Peyer's patch (tissue), 4 donors: ENCODE data around the gene RSPH3. TPM values are rescaled to one million over a fixed set of nuclear protein-coding genes. Genes with fewer than 3 reads are reported as not detected.

Experiments used
- DNase-seq, 3 donors: peaks; one replicate each; pipeline ENCODE4 v3.0.0-alpha.2; 2017 to 2019
- H3K27ac ChIP-seq, 4 donors: fragments of 200-600 bp; sonication (generic); one replicate each; pipeline ENCODE4 v1.5.1; 2016 to 2019
- H3K27me3 ChIP-seq, 2 donors: fragments of 200-600 bp; sonication (generic); one replicate each; pipeline ENCODE4 v1.5.1; 2019
- H3K36me3 ChIP-seq, 3 donors: fragments of 200-600 bp; sonication (generic); one replicate each; pipeline ENCODE4 v1.5.1; 2016 to 2019
- H3K4me1 ChIP-seq, 4 donors: fragments of 200-600 bp; sonication (generic); one replicate each; pipeline ENCODE4 v1.5.1; 2016 to 2019
- H3K4me3 ChIP-seq, 4 donors: fragments of 200-600 bp; sonication (generic); 1 replicate in 3 of 4; 2 replicates in 1 of 4; pipeline ENCODE4 v1.5.1; 2016 to 2019; ENCODE audit warnings: mild to moderate bottlenecking in 1 of 4
- H3K9me3 ChIP-seq, 4 donors: fragments of 200-600 bp; sonication (generic); one replicate each; pipeline ENCODE4 v1.5.1; 2016 to 2019; ENCODE audit warnings: mild to moderate bottlenecking in 1 of 4
- POLR2A ChIP-seq, 2 donors: fragments of 450-650 bp; IDR thresholded peaks; one replicate each; pipeline ENCODE4 v1.5.1; 2017; ENCODE audit warnings: antibody characterized with exemption in 2 of 2, mild to moderate bottlenecking in 2 of 2, moderate library complexity in 2 of 2
- total RNA-seq, 4 donors: library from RNA; depleted of rRNA; stranded (reverse); fragments of >200 nt; gene quantifications; one replicate each; pipeline ENCODE4 v1.1.0, GENCODE V29; 2016
- TF ChIP-seq, protein P1 (sequence below), 6 experiments: fragments of 450-650 bp in 4 of 6; fragments of 200-600 bp in 2 of 6; sonication (generic) in 1 of 6; IDR thresholded peaks; one replicate each; pipeline ENCODE4 v1.5.1; 2017 to 2019; ENCODE audit warnings: antibody characterized with exemption in 6 of 6, mild to moderate bottlenecking in 3 of 6, moderate library complexity in 1 of 6

Gene RSPH3, protein sequence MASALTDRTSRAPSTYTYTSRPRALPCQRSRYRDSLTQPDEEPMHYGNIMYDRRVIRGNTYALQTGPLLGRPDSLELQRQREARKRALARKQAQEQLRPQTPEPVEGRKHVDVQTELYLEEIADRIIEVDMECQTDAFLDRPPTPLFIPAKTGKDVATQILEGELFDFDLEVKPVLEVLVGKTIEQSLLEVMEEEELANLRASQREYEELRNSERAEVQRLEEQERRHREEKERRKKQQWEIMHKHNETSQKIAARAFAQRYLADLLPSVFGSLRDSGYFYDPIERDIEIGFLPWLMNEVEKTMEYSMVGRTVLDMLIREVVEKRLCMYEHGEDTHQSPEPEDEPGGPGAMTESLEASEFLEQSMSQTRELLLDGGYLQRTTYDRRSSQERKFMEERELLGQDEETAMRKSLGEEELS
- 10 to 100 TPM; 14.9 to 24.5 (median 20.1) TPM for total RNA-seq

DNA sequence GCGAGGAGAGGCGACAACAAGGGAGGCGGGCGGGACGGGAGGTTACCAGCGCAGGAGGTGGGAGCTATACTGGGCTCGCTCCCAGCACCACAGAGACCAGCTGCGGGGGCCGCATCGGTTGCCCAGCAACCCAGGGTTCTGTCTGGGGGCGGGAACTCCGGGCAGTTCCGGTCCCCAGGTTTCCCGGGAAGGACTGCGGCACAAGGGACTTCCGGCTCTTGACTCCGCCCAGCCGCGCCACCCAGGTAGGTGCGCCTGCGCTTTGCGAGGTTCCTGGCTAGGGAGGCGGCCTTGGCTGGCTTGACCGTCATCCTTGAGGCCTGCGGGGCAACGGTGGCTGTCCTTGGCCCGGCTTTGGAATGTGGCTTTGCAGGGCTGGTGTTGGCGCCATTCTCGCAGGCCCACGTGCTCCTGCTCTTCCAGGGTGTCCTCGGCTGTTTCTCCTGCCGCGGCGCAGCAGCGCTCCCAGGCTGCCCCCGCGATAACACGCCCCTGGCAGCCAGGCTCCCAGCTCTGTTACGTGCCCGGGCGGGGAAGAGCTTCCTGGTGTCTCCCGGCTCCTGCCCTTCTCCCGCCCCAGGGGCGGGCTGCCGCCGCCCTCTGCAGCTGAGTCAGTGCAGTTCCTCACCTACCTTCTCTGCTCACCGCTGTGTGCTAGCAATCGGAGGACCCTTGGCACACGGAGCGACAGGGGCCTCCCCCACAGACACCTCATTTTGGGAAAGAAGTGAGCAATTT is at the start of gene RSPH3:
Gene RSPH3 (minus strand): TSS at position 537 of the 738 bp plus-strand sequence. CDS start 652 bp downstream, outside the sequence.
- Histone ChIP-seq H3K4me3 (peak within 1 kb of the TSS; percentile 71 to 90 (median 80)), H3K36me3 (no peaks in the 10 kb centered on the region), H3K27ac (peak within 1 kb of the TSS; percentile 82 to 91 (median 89)), H3K4me1 (peaks cover 0 to 8% (median 0%) of the 10 kb centered on the region in 4 donors), H3K9me3 (no peaks in the 10 kb centered on the region), H3K27me3 (no peaks in the 10 kb centered on the region)
- TF ChIP-seq POLR2A (IDR thresholded peaks at IDR 0.05), result peak; percentile 88 to 90
- TF ChIP-seq, protein P1, sequence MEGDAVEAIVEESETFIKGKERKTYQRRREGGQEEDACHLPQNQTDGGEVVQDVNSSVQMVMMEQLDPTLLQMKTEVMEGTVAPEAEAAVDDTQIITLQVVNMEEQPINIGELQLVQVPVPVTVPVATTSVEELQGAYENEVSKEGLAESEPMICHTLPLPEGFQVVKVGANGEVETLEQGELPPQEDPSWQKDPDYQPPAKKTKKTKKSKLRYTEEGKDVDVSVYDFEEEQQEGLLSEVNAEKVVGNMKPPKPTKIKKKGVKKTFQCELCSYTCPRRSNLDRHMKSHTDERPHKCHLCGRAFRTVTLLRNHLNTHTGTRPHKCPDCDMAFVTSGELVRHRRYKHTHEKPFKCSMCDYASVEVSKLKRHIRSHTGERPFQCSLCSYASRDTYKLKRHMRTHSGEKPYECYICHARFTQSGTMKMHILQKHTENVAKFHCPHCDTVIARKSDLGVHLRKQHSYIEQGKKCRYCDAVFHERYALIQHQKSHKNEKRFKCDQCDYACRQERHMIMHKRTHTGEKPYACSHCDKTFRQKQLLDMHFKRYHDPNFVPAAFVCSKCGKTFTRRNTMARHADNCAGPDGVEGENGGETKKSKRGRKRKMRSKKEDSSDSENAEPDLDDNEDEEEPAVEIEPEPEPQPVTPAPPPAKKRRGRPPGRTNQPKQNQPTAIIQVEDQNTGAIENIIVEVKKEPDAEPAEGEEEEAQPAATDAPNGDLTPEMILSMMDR (IDR thresholded peaks at IDR 0.05), result peak in 4 of 6 experiments; percentile 4 to 32 (median 18)
- peak; percentile 91 to 97 (median 97) for DNase-seq

DNA sequence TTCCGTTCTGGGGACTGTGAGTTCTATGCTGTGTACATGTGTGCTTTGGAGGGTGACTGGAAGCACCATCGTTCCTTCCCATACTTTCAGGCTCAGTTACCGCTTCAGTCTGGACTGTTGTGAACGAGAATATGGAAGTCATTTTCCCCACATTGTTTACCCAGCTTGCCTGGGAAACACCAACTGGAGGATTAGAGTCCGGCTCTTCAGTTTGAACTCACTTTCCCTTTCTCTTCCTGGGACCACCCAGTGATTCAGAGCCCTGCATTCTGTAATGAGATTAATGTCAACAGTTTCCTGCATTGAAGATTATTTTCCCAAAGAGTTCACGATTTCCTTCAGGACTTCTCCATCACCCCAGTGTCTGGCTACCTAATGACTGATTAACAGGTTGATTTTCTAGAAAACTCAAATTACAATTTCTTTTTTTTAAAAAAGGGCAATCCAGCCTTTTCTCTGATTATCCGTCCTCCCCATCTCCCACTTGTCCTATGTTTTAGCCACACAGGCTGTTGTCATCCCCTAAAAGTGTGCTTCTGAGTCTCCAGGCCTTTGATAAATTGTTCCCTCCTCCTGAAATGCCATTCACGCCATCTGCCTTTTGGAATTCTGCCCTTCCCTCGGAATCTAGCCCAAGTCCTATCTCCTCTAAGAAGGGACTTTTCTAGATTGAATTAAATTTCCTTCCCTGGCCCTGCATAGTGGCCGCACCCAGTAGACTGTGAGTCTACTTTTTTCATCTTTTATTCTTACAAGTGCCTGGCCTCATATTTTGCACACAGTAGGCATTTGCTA is 48.1 kb upstream of the RSPH3 start:
- H3K4me1 ChIP-seq, result peaks cover 0 to 6% (median 2%) of the 10 kb centered on the region in 4 donors
- no peak overlapping the region for H3K4me3 ChIP-seq
- no peak overlapping the region for H3K27ac ChIP-seq
- DNase-seq, result no peak
- H3K9me3 ChIP-seq, result no peaks in the 10 kb centered on the region
- TF ChIP-seq POLR2A (IDR thresholded peaks at IDR 0.05), result no peak
- TF ChIP-seq, protein P1 (IDR thresholded peaks at IDR 0.05), result no peak
- no peaks in the 10 kb centered on the region for H3K36me3 ChIP-seq
- H3K27me3 ChIP-seq, result no peaks in the 10 kb centered on the region

DNA sequence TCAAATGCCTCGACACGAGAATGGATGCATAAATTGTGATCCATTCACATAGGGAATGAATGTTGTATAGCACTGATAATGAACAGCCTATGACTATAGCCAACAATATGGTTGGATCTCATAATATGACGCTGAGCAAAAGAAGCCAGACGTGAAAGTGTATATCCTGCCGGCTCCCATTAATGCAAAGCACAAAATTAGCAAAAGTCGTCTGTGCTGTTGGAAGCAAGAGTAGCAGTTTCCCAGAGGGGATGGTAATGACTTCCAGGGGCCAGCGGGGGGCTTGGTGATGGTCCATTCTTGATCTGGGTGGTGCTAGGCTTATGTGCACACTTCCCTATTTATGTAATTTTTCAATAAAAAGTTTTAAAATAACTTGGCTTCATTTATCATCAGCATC is 45.8 kb upstream of the RSPH3 start:
- TF ChIP-seq, protein P1 (IDR thresholded peaks at IDR 0.05), result no peak
- no peak for TF ChIP-seq POLR2A (IDR thresholded peaks at IDR 0.05)
- Histone ChIP-seq H3K27me3 (no peaks in the 10 kb centered on the region), H3K27ac (peak overlapping the region in 1 of 4 donors; percentile 79), H3K4me1 (peaks cover 0 to 10% (median 7%) of the 10 kb centered on the region in 4 donors), H3K4me3 (no peak overlapping the region), H3K9me3 (no peaks in the 10 kb centered on the region), H3K36me3 (no peaks in the 10 kb centered on the region)
- DNase-seq, result no peak

DNA sequence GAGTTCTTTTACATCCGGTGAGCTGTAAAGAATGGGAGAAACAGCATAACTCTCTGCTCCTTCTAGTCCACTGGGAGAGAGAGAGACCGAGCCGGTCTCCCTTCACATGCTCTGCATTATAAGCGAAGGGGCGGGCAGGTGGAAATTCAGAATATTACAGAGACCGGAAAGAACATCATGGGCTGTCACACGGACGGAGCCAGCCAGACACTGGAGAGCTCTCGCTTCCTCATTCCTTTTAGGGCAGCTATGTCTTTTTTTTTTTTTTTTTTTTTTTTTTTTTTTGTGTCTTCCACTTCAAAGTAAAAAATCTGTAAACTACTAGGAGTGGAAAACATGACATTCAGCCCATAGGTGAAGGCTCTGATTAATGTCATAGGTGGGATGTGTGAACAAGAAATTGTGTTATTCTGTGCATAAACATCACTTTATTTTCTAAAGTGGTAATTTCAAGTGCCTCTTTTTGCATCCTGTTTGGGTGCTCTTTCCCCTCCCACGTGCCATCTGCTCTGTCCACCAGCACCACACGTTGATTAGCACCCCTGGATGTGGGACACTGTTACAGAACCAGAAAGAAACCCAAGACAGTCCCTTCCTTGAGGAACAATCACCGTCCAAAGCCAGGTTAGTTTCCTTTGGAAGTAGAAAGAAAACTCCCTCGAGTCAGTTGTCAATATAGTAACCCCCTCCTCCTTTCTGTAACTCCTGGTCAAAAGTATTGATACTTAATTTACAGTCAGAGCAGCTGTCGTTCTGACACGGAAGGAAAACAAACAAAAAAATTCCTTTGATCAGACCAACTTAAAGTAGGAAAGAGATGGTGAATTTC is 45.1 kb upstream of the RSPH3 start, which contains the start of gene TAGAP:
Gene TAGAP (minus strand): TSS at position 93 of the 829 bp plus-strand sequence. CDS start 845 bp downstream, outside the sequence.
- peak within 1 kb of the TSS; percentile 57 to 86 (median 80) for H3K27ac ChIP-seq
- peak within 1 kb of the TSS; percentile 45 to 51 (median 46) for H3K4me3 ChIP-seq
- no peaks in the 10 kb centered on the region for H3K9me3 ChIP-seq
- TF ChIP-seq, protein P1 (IDR thresholded peaks at IDR 0.05), result no peak
- peak; percentile 71 to 75 for TF ChIP-seq POLR2A (IDR thresholded peaks at IDR 0.05)
- no peaks in the 10 kb centered on the region for H3K27me3 ChIP-seq
- no peaks in the 10 kb centered on the region for H3K36me3 ChIP-seq
- H3K4me1 ChIP-seq, result peaks cover 0 to 17% (median 7%) of the 10 kb centered on the region in 4 donors
- peak in 2 of 3 donors; percentile 95 to 96 for DNase-seq
